Gastroesophageal sphincter (tissue), 3 donors: ENCODE data around the gene DIP2C.

Experiments used
- CTCF ChIP-seq, 4 experiments: fragments of 200-600 bp in 2 of 4; fragments of 450-650 bp in 2 of 4; sonication (generic) in 1 of 4; IDR thresholded peaks; one replicate each; pipeline ENCODE4 v1.5.1; 2017 to 2019; ENCODE audit warnings: antibody characterized with exemption in 4 of 4, mild to moderate bottlenecking in 2 of 4, moderate library complexity in 2 of 4
- EP300 ChIP-seq: sonication (generic); formaldehyde crosslinking; IDR thresholded peaks from one replicate; pipeline ENCODE4 v1.6.1; 2017; ENCODE audit warnings: antibody characterized with exemption, mild to moderate bottlenecking
- POLR2A ChIP-seq, 2 donors: fragments of 450-650 bp; IDR thresholded peaks; one replicate each; pipeline ENCODE4 v1.6.1; 2017; ENCODE audit warnings: antibody characterized with exemption in 2 of 2, mild to moderate bottlenecking in 2 of 2, moderate library complexity in 1 of 2
- POLR2AphosphoS5 ChIP-seq: sonication (generic); formaldehyde crosslinking; IDR thresholded peaks from one replicate; pipeline ENCODE4 v1.6.1; 2017; ENCODE audit warnings: antibody characterized with exemption

- no peak for TF ChIP-seq CTCF (IDR thresholded peaks at IDR 0.05)
- TF ChIP-seq EP300 = no peak
- TF ChIP-seq POLR2AphosphoS5 = no peak
- no peak for TF ChIP-seq POLR2A (IDR thresholded peaks at IDR 0.05)
These were observed 118.3 kb downstream of the DIP2C start for GRCh38 chr10:571166-571565.
